Dedifferentiated amniotic fluid mesenchymal stem cell (primary cell): ENCODE data around the gene FAM229A.

Source experiments
- DNase-seq: peaks from one replicate; pipeline ENCODE4 v3.0.0-alpha.2; 2016; ENCODE audit errors: extremely low spot score

Gene FAM229A

DNA sequence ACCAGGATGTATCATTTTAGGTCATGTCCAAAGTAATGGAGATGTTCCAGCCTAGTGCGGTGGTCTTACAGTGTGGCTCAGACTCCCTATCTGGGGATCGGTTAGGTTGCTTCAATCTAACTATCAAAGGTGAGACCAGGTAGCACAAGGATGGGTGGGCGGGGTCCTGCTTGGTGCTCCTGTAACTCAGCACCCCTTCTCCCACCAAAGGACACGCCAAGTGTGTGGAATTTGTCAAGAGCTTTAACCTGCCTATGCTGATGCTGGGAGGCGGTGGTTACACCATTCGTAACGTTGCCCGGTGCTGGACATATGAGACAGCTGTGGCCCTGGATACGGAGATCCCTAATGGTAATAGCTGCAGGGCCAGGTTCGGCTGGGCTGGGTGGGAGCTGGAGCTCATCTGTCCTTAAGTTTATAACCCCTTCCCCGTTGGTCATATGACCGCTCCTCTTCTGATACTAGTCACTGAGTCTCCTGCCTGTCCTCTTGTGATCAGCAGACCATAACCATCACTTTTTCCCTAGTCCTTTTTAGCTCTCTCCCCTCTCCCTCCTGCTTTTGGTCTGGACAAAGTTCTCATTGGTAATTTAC, 31.6 kb downstream of the FAM229A start:
- no peak for DNase-seq

DNA sequence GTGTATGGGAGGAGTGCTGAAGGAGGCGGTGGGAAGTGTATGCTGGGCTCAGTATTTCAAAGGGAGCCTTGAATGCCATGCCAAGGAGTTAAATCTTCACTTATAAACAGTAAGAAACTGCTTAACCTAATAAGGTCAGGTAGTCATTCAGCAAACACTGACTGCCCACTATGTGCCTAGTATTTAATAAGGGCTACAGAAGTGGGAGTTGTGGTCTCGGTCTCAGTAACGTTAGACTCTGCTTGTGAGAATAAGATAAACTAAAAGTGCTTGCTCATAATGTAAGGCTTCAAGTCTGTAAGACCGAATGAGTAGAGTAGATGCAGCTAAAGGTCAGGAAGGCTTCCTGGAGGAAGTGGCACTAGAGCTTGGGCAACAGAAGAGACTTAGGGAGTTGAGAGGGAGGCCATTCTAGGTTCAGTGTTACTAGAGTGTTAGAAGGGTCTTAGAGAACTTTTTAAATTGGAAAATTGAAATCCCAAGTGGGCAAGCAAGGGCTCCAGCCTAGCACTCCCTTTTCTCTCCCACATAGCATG, 32.3 kb downstream of the FAM229A start:
- DNase-seq: no peak

DNA sequence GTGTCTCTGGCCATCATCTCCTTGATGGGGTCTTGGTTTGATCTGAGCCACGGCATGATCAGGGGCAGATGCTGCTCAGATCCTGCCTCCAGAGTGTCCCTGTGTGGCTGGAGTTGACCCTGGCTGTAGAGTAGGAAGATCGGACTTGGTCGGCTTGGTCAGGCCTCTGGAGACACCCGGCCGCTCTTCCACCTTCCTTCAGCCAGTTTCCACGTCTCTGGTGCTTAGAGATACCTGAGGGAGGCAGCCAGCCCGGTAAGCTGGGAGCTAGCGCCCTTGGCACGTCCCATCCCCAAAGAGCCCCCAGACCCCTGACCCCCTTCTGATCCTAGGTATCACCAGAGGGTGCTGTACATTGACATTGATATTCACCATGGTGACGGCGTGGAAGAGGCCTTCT, 35.1 kb downstream of the FAM229A start:
- DNase-seq: no peak

DNA sequence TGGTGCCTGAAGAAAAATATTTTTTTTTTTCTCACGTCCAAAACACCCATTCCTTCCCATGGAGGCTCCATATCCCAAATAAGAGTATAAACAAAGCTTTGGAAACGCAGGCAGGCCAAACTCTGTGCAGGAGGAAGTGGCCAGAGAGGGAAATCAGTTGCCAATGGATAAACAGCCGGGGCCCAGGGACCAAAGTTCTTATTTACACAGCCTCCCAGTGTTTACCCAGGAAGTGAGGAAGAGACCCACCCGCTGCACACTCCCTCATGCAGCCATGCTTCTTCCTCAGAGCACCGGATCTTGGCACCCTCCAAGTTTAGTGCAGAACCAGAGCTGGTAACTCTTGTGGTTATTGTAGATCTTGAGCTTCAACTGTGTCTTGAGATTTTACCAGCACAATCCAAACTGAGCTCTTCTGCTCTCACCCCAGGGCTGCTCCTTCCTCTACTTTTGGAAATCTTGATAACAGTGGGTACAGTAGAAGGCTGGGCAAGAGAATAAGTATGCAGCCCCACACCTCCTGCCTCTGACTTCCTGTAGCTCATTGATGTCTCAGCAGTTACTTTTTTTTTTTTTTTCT, 40.5 kb downstream of the FAM229A start:
- no peak for DNase-seq

DNA sequence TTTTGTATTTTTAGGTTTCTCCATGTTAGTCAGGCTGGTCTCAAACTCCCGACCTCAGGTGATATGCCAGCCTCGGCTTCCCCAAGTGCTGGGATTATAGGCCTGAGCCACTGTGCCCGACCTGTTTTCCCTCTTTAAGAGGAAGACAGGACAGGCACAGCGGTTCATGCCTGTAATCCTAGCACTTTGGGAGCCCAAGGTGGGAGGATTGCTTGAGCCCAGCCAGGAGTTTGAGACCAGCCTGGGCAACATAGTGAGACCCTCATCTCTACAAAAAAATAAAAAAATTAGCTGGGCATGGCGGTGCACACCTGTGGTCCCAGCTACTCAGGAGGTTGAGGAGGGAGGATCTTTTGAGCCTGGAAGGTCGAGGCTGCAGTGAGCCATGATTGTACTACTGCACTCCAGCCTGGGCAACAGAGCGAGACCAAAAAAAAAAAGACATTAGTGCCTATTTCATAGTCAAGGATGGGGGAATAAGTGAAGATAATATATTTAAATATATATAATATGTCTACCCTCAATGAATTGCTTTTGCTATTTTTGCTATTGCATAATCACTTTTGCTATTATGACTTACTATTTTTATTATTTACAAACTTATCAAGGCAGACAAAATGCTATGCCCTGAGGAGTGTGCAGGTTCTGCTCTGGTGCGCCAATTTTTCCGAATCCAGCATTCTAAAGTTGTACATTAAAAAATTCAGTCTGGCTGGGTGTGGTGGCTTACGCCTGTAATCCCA, 44.0 kb downstream of the FAM229A start:
- no peak for DNase-seq

DNA sequence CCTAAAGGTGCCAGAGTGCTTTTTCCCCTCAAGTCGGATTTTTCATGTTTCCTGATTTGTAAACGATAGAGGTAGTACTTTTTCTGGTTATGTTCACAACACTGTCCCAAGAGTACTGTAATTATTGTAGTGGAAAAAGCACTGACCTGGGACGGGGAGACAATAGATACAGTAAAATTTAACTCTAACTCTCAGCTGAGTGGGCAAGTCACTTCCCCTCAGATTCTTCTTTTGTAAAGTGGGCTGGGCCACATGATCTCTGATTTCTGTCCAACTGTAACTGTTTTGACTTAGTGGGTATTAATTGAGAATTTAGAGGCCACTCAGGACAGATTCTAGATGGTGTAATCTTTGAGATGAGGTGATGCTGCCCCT, 45.4 kb downstream of the FAM229A start:
- no peak for DNase-seq

DNA sequence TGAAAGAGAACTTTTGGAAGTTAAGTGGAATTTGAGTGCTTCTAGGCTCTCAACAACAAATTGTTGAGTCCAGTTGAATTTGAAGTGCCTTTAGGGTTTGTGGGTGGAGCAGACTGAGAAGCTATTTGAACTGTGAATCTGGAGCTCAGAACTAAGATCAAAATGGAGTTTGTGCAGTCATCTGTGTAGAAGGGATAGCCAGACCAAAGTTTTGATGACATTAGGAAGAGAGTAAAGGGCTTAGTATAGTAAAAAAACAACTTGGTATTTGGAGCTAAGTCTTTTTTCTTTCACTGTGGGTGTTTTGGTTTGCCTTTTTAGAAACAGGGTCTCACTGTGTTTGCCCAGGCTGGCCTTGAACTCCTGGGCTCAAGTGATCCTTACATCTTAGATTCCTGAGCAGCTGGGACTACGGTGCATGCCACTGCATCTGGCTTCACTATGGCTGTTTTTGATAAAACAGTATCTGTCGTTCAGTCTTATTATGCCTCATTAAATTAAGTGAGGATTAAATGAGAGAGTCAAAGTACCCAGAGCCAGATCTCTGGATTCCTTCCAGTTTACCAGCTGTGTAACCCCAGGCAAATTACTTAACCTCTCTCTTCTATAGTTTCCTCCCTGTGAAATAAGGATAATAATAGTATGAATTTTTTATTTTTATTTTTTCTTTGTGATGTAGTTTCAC, 50.4 kb downstream of the FAM229A start:
- DNase-seq: no peak
